Thymus (tissue), 11 donors: Measurements from ENCODE around the gene CSMD2. TPM values are rescaled to one million over a fixed set of nuclear protein-coding genes. Genes with fewer than 3 reads are reported as not detected.

Experiments
- DNase-seq, 9 donors: peaks; one replicate each; pipeline ENCODE4 v3.0.0-alpha.2; 2013; ENCODE audit warnings: low spot score in 9 of 9, low read depth in 6 of 9, missing footprints in 1 of 9
- H3K27ac ChIP-seq, 2 donors: one replicate each; pipeline ENCODE4 v1.5.1; 2013; ENCODE audit warnings: control low read depth in 1 of 2, low read depth in 1 of 2, low read length in 1 of 2, mild to moderate bottlenecking in 1 of 2, moderate library complexity in 1 of 2
- H3K27me3 ChIP-seq, 2 donors: one replicate each; pipeline ENCODE4 v1.5.1; 2013; ENCODE audit warnings: low read length in 1 of 2; ENCODE audit not compliant: control insufficient read depth in 2 of 2, insufficient read depth in 1 of 2
- H3K36me3 ChIP-seq, 2 donors: one replicate each; pipeline ENCODE4 v1.5.1; 2013; ENCODE audit warnings: low read length in 1 of 2, mild to moderate bottlenecking in 1 of 2, moderate library complexity in 1 of 2; ENCODE audit not compliant: control insufficient read depth in 2 of 2, insufficient read depth in 2 of 2
- H3K4me1 ChIP-seq, 2 donors: one replicate each; pipeline ENCODE4 v1.5.1; 2013; ENCODE audit warnings: low read length in 2 of 2; ENCODE audit not compliant: control insufficient read depth in 2 of 2, insufficient read depth in 2 of 2
- H3K4me3 ChIP-seq, 2 donors: one replicate each; pipeline ENCODE4 v1.5.1; 2013; ENCODE audit warnings: low read length in 2 of 2, control low read depth in 1 of 2, mild to moderate bottlenecking in 1 of 2
- H3K9me3 ChIP-seq, 2 donors: one replicate each; pipeline ENCODE4 v1.5.1; 2013; ENCODE audit warnings: low read length in 1 of 2, mild to moderate bottlenecking in 1 of 2; ENCODE audit not compliant: control insufficient read depth in 2 of 2, insufficient read depth in 1 of 2
- WGBS: extraction: QIAGEN DNeasy Blood & Tissue Kit; methylation state at CpG from one replicate; pipeline ENCODE4 v1.1.7; 2013; 5-methylcytosine and 5-hydroxymethylcytosine counted together
- polyA plus RNA-seq: library from polyadenylated mRNA; stranded (reverse); fragments of 200-250 nt; gene quantifications from one replicate; pipeline ENCODE4 v1.2.3, GENCODE V29; 2013
- total RNA-seq: library from RNA; stranded (reverse); fragments of 120-200 nt; gene quantifications from one replicate; pipeline ENCODE4 v1.2.4, GENCODE V29; 2013
- donor health status: healthy.

The CSMD2 gene
- total and polyA plus RNA-seq, 2 donors: 0.14 TPM

GRCh38 chr1:33990281-33990680 lies 174.7 kb downstream of the CSMD2 start:
- no peaks in the 10 kb centered on the region for H3K4me1 ChIP-seq
- 90% methylated on average over 3 of the region's 3 CpGs for WGBS
- DNase-seq: no peak

GRCh38 chr1:33988161-33988560 lies 176.9 kb downstream of the CSMD2 start:
- DNase-seq: no peak
- no peaks in the 10 kb centered on the region for H3K36me3 ChIP-seq
- no peak overlapping the region for H3K27ac ChIP-seq
- WGBS: 65% methylated on average over 3 of the region's 3 CpGs
- no peaks in the 10 kb centered on the region for H3K4me1 ChIP-seq
- no peaks in the 10 kb centered on the region for H3K9me3 ChIP-seq
- H3K4me3 ChIP-seq: no peak overlapping the region
- H3K27me3 ChIP-seq: no peaks in the 10 kb centered on the region

More at GRCh38 chr1:33990281-33990680, 174.7 kb downstream of the CSMD2 start:
- Histone ChIP-seq H3K27ac (no peak overlapping the region), H3K4me3 (no peak overlapping the region), H3K27me3 (no peaks in the 10 kb centered on the region), H3K9me3 (no peaks in the 10 kb centered on the region), H3K36me3 (no peaks in the 10 kb centered on the region)

- Histone ChIP-seq H3K27ac (no peak overlapping the region), H3K9me3 (no peaks in the 10 kb centered on the region), H3K4me3 (no peak overlapping the region), H3K4me1 (no peaks in the 10 kb centered on the region), H3K36me3 (no peaks in the 10 kb centered on the region), H3K27me3 (no peaks in the 10 kb centered on the region)
- 81% methylated on average over 5 of the region's 5 CpGs for WGBS
- DNase-seq: no peak
Measured at GRCh38 chr1:33986390-33987095, 178.5 kb downstream of the CSMD2 start.

DNA sequence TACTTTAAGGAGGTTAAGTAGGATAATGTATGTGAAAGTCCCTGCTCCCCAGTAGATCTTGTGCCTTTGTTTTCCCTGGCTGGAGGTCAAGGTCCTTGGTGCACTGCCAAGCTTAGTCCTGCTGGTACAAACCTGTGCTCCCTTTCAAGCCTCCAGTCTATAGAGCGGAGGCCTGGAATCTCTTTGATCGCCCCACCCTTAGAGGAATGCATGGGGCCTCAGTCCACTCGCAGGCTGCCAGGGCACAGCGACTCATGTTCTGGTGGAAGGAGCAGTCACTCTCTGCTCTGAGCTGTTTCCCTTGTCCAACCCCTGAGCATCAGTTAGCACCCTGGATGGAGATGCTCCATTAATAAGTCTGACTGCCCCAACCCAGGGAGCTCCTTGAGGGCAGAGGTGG lies 179.4 kb downstream of the CSMD2 start:
- WGBS: 95% methylated on average over 4 of the region's 4 CpGs
- Histone ChIP-seq H3K4me1 (no peaks in the 10 kb centered on the region), H3K27ac (no peak overlapping the region), H3K27me3 (no peaks in the 10 kb centered on the region), H3K9me3 (no peaks in the 10 kb centered on the region), H3K4me3 (no peak overlapping the region), H3K36me3 (no peaks in the 10 kb centered on the region)
- no peak for DNase-seq

GRCh38 chr1:33984906-33985565 lies 180.0 kb downstream of the CSMD2 start:
- H3K36me3 ChIP-seq: no peaks in the 10 kb centered on the region
- H3K9me3 ChIP-seq: no peaks in the 10 kb centered on the region
- WGBS: 66% methylated on average over 13 of the region's 13 CpGs
- no peaks in the 10 kb centered on the region for H3K27me3 ChIP-seq
- DNase-seq: no peak
- H3K4me1 ChIP-seq: no peaks in the 10 kb centered on the region
- no peak overlapping the region for H3K4me3 ChIP-seq
- no peak overlapping the region for H3K27ac ChIP-seq

DNA sequence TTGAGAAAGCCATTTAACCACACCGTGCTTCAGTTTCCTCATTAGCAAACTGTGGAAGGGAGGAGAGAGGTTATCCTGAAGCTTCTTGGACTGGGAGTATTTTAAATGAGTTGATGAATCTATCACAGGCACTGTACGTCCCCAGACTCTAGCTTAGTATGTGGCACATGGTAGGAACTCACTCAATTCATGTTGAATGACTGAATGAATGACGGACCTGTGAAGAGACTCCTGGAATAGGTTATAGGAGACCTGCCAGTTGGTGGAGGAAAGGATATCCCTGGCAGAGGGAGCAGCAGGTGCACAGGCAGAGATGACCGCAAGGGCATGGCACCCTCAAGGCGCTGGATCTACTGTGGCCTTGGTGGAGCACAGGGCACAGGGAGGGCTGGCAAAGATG lies 182.6 kb downstream of the CSMD2 start:
- 92% methylated on average over 5 of the region's 5 CpGs for WGBS
- Histone ChIP-seq H3K27me3 (no peaks in the 10 kb centered on the region), H3K27ac (no peak overlapping the region), H3K4me1 (no peaks in the 10 kb centered on the region), H3K4me3 (no peak overlapping the region), H3K36me3 (no peaks in the 10 kb centered on the region), H3K9me3 (no peaks in the 10 kb centered on the region)
- no peak for DNase-seq

- no peak for DNase-seq
- Histone ChIP-seq H3K9me3 (no peaks in the 10 kb centered on the region), H3K4me1 (no peaks in the 10 kb centered on the region)
Measured at GRCh38 chr1:33979341-33979740, 185.7 kb downstream of the CSMD2 start.

DNA sequence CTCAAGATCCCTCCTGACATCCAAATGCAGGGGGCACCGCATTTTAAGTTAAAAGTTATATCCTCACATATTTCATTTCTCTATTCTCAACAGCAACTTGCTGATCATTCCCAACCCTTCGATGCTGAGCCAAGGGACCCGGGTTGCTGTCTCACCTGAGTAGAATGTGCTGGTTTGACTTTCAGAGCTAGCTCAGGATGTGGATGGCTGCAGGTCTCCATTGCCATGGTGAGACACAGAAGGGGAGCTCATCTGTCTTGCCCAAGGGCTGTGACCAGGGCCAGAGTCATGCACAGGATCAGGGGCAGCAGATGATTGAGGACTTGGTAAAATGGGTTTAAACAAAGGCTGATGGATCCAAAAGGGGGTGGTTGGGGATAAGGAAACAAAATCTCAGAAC lies 189.1 kb downstream of the CSMD2 start:
- H3K27ac ChIP-seq: no peak overlapping the region
- H3K4me1 ChIP-seq: no peaks in the 10 kb centered on the region
- 93% methylated on average over 3 of the region's 3 CpGs for WGBS
- no peaks in the 10 kb centered on the region for H3K27me3 ChIP-seq
- no peaks in the 10 kb centered on the region for H3K36me3 ChIP-seq
- H3K4me3 ChIP-seq: no peak overlapping the region
- DNase-seq: no peak
- no peaks in the 10 kb centered on the region for H3K9me3 ChIP-seq

More at GRCh38 chr1:33979341-33979740, 185.7 kb downstream of the CSMD2 start:
- no peaks in the 10 kb centered on the region for H3K36me3 ChIP-seq
- H3K4me3 ChIP-seq: no peak overlapping the region
- no peaks in the 10 kb centered on the region for H3K27me3 ChIP-seq
- 97% methylated on average over 4 of the region's 4 CpGs for WGBS
- no peak overlapping the region for H3K27ac ChIP-seq

DNA sequence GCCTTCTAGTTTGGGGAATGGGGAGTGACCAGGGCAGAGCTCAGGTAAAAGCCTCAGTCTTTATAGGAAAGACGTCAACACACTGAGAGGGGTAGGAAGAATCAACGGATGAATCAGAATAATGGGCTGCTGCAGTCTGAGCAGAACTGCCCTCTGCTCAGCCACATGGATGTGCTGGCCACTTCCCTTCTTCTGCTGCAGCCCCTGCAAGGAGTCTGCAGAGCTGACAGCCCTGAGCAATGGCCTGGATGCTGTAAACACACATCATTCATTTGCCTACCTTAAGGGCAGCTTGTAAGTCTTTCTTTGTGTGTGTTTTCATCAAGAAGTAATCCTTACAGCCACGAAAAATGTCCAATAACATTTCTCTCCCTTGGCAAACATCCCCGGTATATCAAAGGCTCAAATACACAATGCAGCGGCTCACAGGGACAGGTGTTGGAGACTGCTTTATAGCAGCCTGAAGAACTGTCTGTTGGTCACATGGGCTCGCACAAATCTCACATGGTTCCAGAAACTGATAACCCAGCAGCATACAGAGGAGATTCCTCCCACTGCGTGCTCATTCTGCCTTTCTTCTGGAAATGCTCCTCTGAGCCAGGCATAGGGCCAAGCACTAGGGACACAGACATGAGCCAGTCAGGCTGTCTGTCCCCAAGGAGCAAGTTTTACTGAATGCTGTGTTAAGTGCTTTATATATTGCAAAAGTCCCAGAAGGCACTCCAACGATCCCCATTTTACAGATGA lies 191.1 kb downstream of the CSMD2 start:
- 81% methylated on average over 8 of the region's 8 CpGs for WGBS
- no peak overlapping the region for H3K27ac ChIP-seq
- H3K9me3 ChIP-seq: no peaks in the 10 kb centered on the region
- no peaks in the 10 kb centered on the region for H3K36me3 ChIP-seq
- no peak overlapping the region for H3K4me3 ChIP-seq
- H3K4me1 ChIP-seq: no peaks in the 10 kb centered on the region
- no peaks in the 10 kb centered on the region for H3K27me3 ChIP-seq
- no peak for DNase-seq
